GM12878 (cell line): Measurements from ENCODE around the gene CFDP1.

Source experiments
- ELK1 ChIP-seq: IDR thresholded peaks from 2 replicates; pipeline ENCODE4 v1.6.1; 2012; ENCODE audit warnings: low read depth, low read length, improper control_type of control experiment
- EZH2 ChIP-seq: IDR thresholded peaks from 2 replicates; pipeline ENCODE4 v1.6.1; 2012; ENCODE audit warnings: low read depth, mild to moderate bottlenecking, control low read depth, inconsistent platforms, low read length, borderline replicate concordance; ENCODE audit not compliant: control insufficient read depth
- JUNB ChIP-seq: IDR thresholded peaks from 2 replicates; pipeline ENCODE4 v1.6.1; 2016; ENCODE audit warnings: antibody characterized with exemption, mild to moderate bottlenecking
- KDM1A ChIP-seq: fragments of 200-600 bp; sonication (generic); IDR thresholded peaks from 2 replicates; pipeline ENCODE4 v1.6.1; 2016; ENCODE audit warnings: borderline replicate concordance
- RAD21 ChIP-seq: IDR thresholded peaks from 2 replicates; pipeline ENCODE4 v1.6.1; 2011; ENCODE audit warnings: mild to moderate bottlenecking, low read depth, low read length, moderate library complexity; ENCODE audit not compliant: insufficient read depth
- TAF1 ChIP-seq: IDR thresholded peaks from 2 replicates; pipeline ENCODE4 v1.6.1; 2011; ENCODE audit warnings: mild to moderate bottlenecking, low read depth, low read length, borderline replicate concordance
- TCF12 ChIP-seq: IDR thresholded peaks from 2 replicates; pipeline ENCODE4 v1.6.1; 2011; ENCODE audit warnings: low read depth, mild to moderate bottlenecking, low read length
- YY1 ChIP-seq: IDR thresholded peaks from 2 replicates; pipeline ENCODE4 v1.6.1; 2011; ENCODE audit warnings: low read depth, mild to moderate bottlenecking, low read length
- ZNF217 ChIP-seq: fragments of 450-650 bp; IDR thresholded peaks from 2 replicates; pipeline ENCODE4 v1.6.1; 2017; ENCODE audit warnings: antibody characterized with exemption, mild to moderate bottlenecking
- ZNF24 ChIP-seq: fragments of 450-650 bp; IDR thresholded peaks from 2 replicates; pipeline ENCODE4 v1.6.1; 2017; ENCODE audit warnings: antibody characterized with exemption, mild to moderate bottlenecking
- ZNF274 ChIP-seq: IDR thresholded peaks from one replicate; pipeline ENCODE4 v1.8.0; 2011; ENCODE audit not compliant: insufficient read length, insufficient read depth
- ZZZ3 ChIP-seq: IDR thresholded peaks from 2 replicates; pipeline ENCODE4 v1.6.1; 2011; ENCODE audit warnings: low read depth; ENCODE audit not compliant: control insufficient read depth, insufficient read length
- TF ChIP-seq, protein P1 (sequence below): IDR thresholded peaks from 2 replicates; pipeline ENCODE4 v1.6.1; 2012; ENCODE audit warnings: low read depth, low read length, improper control_type of control experiment
- TF ChIP-seq, protein P2 (sequence below), 3 experiments: IDR thresholded peaks in 2 of 3; conservative IDR thresholded peaks in 1 of 3; 2 replicates each; pipeline ENCODE4 v1.5.1; 2011; ENCODE audit warnings: low read depth in 3 of 3, low read length in 3 of 3, mild to moderate bottlenecking in 3 of 3, control low read depth in 2 of 3, moderate library complexity in 2 of 3, inconsistent platforms in 1 of 3, mixed read lengths in 1 of 3; ENCODE audit not compliant: control insufficient read depth in 2 of 3, insufficient read depth in 1 of 3; ENCODE audit errors: extremely low read depth in 1 of 3

GRCh38 chr16:75455677-75456076 lies 22.4 kb upstream of the CFDP1 start:
- TF ChIP-seq, protein P1, sequence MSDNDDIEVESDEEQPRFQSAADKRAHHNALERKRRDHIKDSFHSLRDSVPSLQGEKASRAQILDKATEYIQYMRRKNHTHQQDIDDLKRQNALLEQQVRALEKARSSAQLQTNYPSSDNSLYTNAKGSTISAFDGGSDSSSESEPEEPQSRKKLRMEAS, result no peak
- TF ChIP-seq ELK1, result no peak
- TF ChIP-seq ZNF24, result no peak
- TF ChIP-seq, protein P2, sequence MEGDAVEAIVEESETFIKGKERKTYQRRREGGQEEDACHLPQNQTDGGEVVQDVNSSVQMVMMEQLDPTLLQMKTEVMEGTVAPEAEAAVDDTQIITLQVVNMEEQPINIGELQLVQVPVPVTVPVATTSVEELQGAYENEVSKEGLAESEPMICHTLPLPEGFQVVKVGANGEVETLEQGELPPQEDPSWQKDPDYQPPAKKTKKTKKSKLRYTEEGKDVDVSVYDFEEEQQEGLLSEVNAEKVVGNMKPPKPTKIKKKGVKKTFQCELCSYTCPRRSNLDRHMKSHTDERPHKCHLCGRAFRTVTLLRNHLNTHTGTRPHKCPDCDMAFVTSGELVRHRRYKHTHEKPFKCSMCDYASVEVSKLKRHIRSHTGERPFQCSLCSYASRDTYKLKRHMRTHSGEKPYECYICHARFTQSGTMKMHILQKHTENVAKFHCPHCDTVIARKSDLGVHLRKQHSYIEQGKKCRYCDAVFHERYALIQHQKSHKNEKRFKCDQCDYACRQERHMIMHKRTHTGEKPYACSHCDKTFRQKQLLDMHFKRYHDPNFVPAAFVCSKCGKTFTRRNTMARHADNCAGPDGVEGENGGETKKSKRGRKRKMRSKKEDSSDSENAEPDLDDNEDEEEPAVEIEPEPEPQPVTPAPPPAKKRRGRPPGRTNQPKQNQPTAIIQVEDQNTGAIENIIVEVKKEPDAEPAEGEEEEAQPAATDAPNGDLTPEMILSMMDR (IDR thresholded peaks at IDR 0.05 in 2 of 3, conservative IDR thresholded peaks at IDR 0.05 in 1 of 3; ENCODE audit: control insufficient read depth in 2 of 3, extremely low read depth in 1 of 3, insufficient read depth in 1 of 3, low read depth in 3 of 3, low read length in 3 of 3), result no peak
- TF ChIP-seq RAD21, result no peak
- TF ChIP-seq ZZZ3, result no peak
- no peak for TF ChIP-seq KDM1A
- TF ChIP-seq EZH2, result no peak
- TF ChIP-seq JUNB, result no peak
- no peak for TF ChIP-seq ZNF217
- TF ChIP-seq YY1, result no peak
- no peak for TF ChIP-seq TCF12
- no peak for TF ChIP-seq TAF1
- no peak for TF ChIP-seq ZNF274
